GM12892 (cell line): ENCODE data around the gene C15orf61.

Experiments used
- POLR2A ChIP-seq: IDR thresholded peaks from 2 replicates; pipeline ENCODE4 v1.6.1; 2011; ENCODE audit warnings: low read depth, low read length, control low read depth
- POLR2AphosphoS5 ChIP-seq: IDR thresholded peaks from 2 replicates; pipeline ENCODE4 v1.6.1; 2011; ENCODE audit warnings: low read depth, low read length, control low read depth
- TAF1 ChIP-seq: IDR thresholded peaks from 2 replicates; pipeline ENCODE4 v1.6.1; 2011; ENCODE audit warnings: low read depth, mild to moderate bottlenecking, control low read depth, low read length, borderline replicate concordance

DNA sequence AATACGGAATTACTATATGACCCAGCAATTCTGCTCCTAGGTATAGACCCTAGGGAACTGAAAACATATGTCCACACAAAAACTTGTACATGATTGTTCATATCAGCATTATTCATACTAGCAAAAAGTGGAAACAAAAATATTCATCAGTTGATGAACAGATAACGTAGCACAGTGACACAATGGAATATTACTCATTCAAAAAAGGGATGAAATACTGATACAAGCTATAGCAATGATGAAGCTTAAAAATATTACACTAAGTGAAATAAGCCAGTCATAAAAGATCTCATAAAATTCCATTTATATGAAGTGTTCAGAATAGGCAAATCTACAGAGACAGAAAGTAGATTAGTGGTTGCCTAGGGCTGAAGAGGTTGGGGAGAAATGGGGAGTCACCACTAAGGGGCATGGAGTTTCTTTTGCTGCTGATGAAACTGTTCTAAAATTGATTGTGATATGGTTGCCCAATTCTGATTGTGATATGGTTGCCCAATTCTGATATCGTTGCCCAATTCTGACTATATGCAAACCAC lies 10.5 kb downstream of the C15orf61 start:
- no peak for TF ChIP-seq TAF1
- no peak for TF ChIP-seq POLR2AphosphoS5
- TF ChIP-seq POLR2A: no peak
